ENCODE data around the gene TRAK1.

TRAK1 gene

GRCh38 chr3:42257007-42257406 lies 165.8 kb downstream of the TRAK1 start:
- no peak for DNase-seq

- no peak for DNase-seq
Measured at GRCh38 chr3:42262525-42262924, 171.4 kb downstream of the TRAK1 start.

GRCh38 chr3:42263354-42264346 lies 172.5 kb downstream of the TRAK1 start:
- DNase-seq, result no peak

GRCh38 chr3:42264399-42265058 lies 173.4 kb downstream of the TRAK1 start:
- DNase-seq, result no peak

GRCh38 chr3:42265059-42265991 lies 174.2 kb downstream of the TRAK1 start:
- no peak for DNase-seq

- no peak for DNase-seq
Measured at GRCh38 chr3:42266085-42266484, 174.9 kb downstream of the TRAK1 start, which contains the start of gene CCK. Gene CCK (minus strand): TSS chr3:42266185. CDS start chr3:42263630, 2,555 bp downstream.

GRCh38 chr3:42267878-42268277 lies 176.7 kb downstream of the TRAK1 start:
- DNase-seq, result no peak

GRCh38 chr3:42269647-42270046 lies 178.5 kb downstream of the TRAK1 start:
- DNase-seq, result no peak

GRCh38 chr3:42270561-42270960 lies 179.4 kb downstream of the TRAK1 start:
- DNase-seq, result no peak

- no peak for DNase-seq
Measured at GRCh38 chr3:42271786-42272185, 180.6 kb downstream of the TRAK1 start.

GRCh38 chr3:42273361-42273760 lies 182.2 kb downstream of the TRAK1 start:
- no peak for DNase-seq

- no peak for DNase-seq
Measured at GRCh38 chr3:42274266-42274665, 183.1 kb downstream of the TRAK1 start.

- no peak for DNase-seq
Measured at GRCh38 chr3:42275217-42275616, 184.1 kb downstream of the TRAK1 start.

All from NCI-H446 (cell line).